OCI-LY1 (cell line): ENCODE measurements around the gene ZBTB8B.

Experiments
- EZH2 ChIP-seq: fragments of 200-600 bp; sonication (generic), shearing (Covaris generic); IDR thresholded peaks from 2 replicates; pipeline ENCODE4 v1.8.0; 2017; ENCODE audit warnings: borderline replicate concordance, mixed run types, mild to moderate bottlenecking, antibody characterized with exemption, low read length, moderate library complexity, mixed read lengths
- TF ChIP-seq, protein P1 (sequence below): fragments of 200-600 bp; sonication (generic), shearing (Covaris generic); IDR thresholded peaks from 2 replicates; pipeline ENCODE4 v1.5.1; 2017; ENCODE audit warnings: mild to moderate bottlenecking, antibody characterized with exemption, low read length, moderate library complexity, mixed read lengths

DNA sequence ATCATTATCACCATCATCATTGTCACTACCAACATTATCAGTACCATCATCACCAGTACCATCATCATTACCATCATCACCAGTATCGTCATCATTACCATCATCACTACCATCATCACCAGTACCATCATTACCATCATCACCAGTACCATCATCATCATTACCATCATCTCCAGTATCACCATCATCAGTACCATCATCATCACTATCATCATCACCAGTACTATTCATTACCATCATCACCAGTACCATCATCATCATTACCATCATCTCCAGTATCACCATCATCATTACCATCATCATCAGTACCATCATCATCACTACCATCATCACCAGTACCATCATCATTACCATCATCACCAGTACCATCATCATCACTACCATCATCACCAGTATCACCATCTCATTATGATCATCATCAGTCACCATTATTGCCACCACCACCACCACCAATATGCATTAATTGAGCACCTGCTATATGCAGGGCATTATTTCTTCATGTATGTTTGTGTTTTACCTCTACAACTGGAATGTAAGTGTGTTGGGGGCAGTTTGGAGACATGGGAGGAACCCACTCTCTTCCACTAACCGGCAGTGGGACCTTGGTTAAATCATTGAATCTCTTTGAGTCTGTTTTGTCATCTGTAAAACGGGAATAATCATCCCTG is 7.0 kb downstream of the ZBTB8B start:
- no peak for TF ChIP-seq EZH2
- TF ChIP-seq, protein P1, sequence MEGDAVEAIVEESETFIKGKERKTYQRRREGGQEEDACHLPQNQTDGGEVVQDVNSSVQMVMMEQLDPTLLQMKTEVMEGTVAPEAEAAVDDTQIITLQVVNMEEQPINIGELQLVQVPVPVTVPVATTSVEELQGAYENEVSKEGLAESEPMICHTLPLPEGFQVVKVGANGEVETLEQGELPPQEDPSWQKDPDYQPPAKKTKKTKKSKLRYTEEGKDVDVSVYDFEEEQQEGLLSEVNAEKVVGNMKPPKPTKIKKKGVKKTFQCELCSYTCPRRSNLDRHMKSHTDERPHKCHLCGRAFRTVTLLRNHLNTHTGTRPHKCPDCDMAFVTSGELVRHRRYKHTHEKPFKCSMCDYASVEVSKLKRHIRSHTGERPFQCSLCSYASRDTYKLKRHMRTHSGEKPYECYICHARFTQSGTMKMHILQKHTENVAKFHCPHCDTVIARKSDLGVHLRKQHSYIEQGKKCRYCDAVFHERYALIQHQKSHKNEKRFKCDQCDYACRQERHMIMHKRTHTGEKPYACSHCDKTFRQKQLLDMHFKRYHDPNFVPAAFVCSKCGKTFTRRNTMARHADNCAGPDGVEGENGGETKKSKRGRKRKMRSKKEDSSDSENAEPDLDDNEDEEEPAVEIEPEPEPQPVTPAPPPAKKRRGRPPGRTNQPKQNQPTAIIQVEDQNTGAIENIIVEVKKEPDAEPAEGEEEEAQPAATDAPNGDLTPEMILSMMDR = no peak
